Neural cell (in vitro differentiated cells): ENCODE data around the gene ADM2. TPM values are rescaled to one million over a fixed set of nuclear protein-coding genes. Genes with fewer than 3 reads are reported as not detected.
A peak's percentile ranks its signal among the peaks of the same experiment; 100 is the strongest.

ENCODE experiments used
- H2AFZ ChIP-seq: fragments of 200-600, 300-800 bp; sonication (generic), shearing (Covaris generic); 2 replicates; pipeline ENCODE4 v1.6.0; 2014; ENCODE audit warnings: low read depth, mild to moderate bottlenecking, antibody characterized with exemption, low read length, moderate library complexity
- H3F3A ChIP-seq: fragments of 200-600 bp; shearing (Covaris generic); 2 replicates; pipeline ENCODE4 v1.6.1; 2016; ENCODE audit warnings: mild to moderate bottlenecking, moderate library complexity, mixed read lengths, antibody characterized with exemption, low read length; ENCODE audit not compliant: insufficient read depth, poor library complexity, severe bottlenecking
- H3K27ac ChIP-seq: fragments of 200-600, 300-800 bp; sonication (generic), shearing (Covaris generic); 2 replicates; pipeline ENCODE4 v1.5.1; 2014; ENCODE audit warnings: mild to moderate bottlenecking, low read length, moderate library complexity
- H3K27me3 ChIP-seq: fragments of 300-800, 200-600 bp; sonication (generic), shearing (Covaris generic); 2 replicates; pipeline ENCODE4 v1.6.0; 2014; ENCODE audit warnings: mild to moderate bottlenecking, low read depth, low read length, moderate library complexity; ENCODE audit not compliant: insufficient read depth
- H3K36me3 ChIP-seq: fragments of 300-800, 200-600 bp; sonication (generic), shearing (Covaris generic); 2 replicates; pipeline ENCODE4 v1.5.1; 2014; ENCODE audit warnings: mild to moderate bottlenecking, antibody characterized with exemption, low read length, moderate library complexity; ENCODE audit not compliant: insufficient read depth
- H3K4me2 ChIP-seq: fragments of 300-800, 200-600 bp; sonication (generic), shearing (Covaris generic); 2 replicates; pipeline ENCODE4 v1.6.0; 2014; ENCODE audit warnings: mild to moderate bottlenecking, low read length
- H3K4me3 ChIP-seq: fragments of 300-800, 200-600 bp; sonication (generic), shearing (Covaris generic); 2 replicates; pipeline ENCODE4 v1.5.1; 2014; ENCODE audit warnings: mild to moderate bottlenecking, low read length, moderate library complexity
- H3K79me2 ChIP-seq: fragments of 200-600 bp; shearing (Covaris generic); replicated peaks from 2 replicates; pipeline ENCODE4 v1.6.0; 2014; ENCODE audit warnings: mild to moderate bottlenecking, low read length, moderate library complexity; ENCODE audit not compliant: insufficient read depth
- H3K9ac ChIP-seq: fragments of 300-800, 200-600 bp; sonication (generic), shearing (Covaris generic); 2 replicates; pipeline ENCODE4 v1.6.1; 2016; ENCODE audit warnings: mild to moderate bottlenecking, low read length, mixed read lengths
- H3K9me2 ChIP-seq: fragments of 200-600 bp; shearing (Covaris generic); 2 replicates; pipeline ENCODE4 v1.6.1; 2016; ENCODE audit warnings: mild to moderate bottlenecking, low read length, mixed read lengths; ENCODE audit not compliant: insufficient read depth
- H3K9me3 ChIP-seq: fragments of 200-600, 300-800 bp; sonication (generic), shearing (Covaris generic); 2 replicates; pipeline ENCODE4 v1.6.1; 2016; ENCODE audit warnings: mild to moderate bottlenecking, mixed run types, low read length, moderate library complexity, mixed read lengths
- H4K20me1 ChIP-seq: fragments of 200-600 bp; shearing (Covaris generic); 2 replicates; pipeline ENCODE4 v1.6.1; 2016; ENCODE audit warnings: mild to moderate bottlenecking, mixed run types; ENCODE audit not compliant: insufficient read depth
- CTCF ChIP-seq: fragments of 450-650 bp; IDR thresholded peaks from 2 replicates; pipeline ENCODE4 v1.5.1; 2014; ENCODE audit warnings: antibody characterized with exemption, mild to moderate bottlenecking, moderate library complexity; ENCODE audit not compliant: poor library complexity, severe bottlenecking
- EP300 ChIP-seq: fragments of 450-650 bp; conservative IDR thresholded peaks from 2 replicates; pipeline ENCODE4 v1.6.1; 2014; ENCODE audit warnings: antibody characterized with exemption, mild to moderate bottlenecking, moderate library complexity; ENCODE audit not compliant: poor library complexity, severe bottlenecking
- EZH2 ChIP-seq: fragments of 200-600, 300-800 bp; shearing (Covaris generic), sonication (generic); IDR thresholded peaks from 2 replicates; pipeline ENCODE4 v1.6.1; 2014; ENCODE audit warnings: antibody characterized with exemption, low read length, borderline replicate concordance, mild to moderate bottlenecking; ENCODE audit not compliant: insufficient read depth, poor library complexity, severe bottlenecking
- MXI1 ChIP-seq: fragments of 450-650 bp; conservative IDR thresholded peaks from 2 replicates; pipeline ENCODE4 v1.6.1; 2014; ENCODE audit warnings: antibody characterized with exemption, mild to moderate bottlenecking; ENCODE audit not compliant: poor library complexity, severe bottlenecking
- POLR2AphosphoS5 ChIP-seq: IDR thresholded peaks from 2 replicates; pipeline ENCODE4 v1.6.1; 2012
- RAD21 ChIP-seq: fragments of 450-650 bp; conservative IDR thresholded peaks from 2 replicates; pipeline ENCODE4 v1.6.1; 2014; ENCODE audit warnings: antibody characterized with exemption, mild to moderate bottlenecking, moderate library complexity
- SMC3 ChIP-seq: fragments of 450-650 bp; conservative IDR thresholded peaks from 2 replicates; pipeline ENCODE4 v1.6.1; 2014; ENCODE audit warnings: antibody characterized with exemption, mild to moderate bottlenecking, moderate library complexity; ENCODE audit not compliant: poor library complexity
- TAF1 ChIP-seq: IDR thresholded peaks from 2 replicates; pipeline ENCODE4 v1.6.1; 2012; ENCODE audit warnings: low read depth
- polyA plus RNA-seq: library from polyadenylated mRNA; depleted of rRNA; stranded (reverse); fragments of >200 nt; gene quantifications from 2 replicates; pipeline ENCODE4 v1.2.3, GENCODE V29; 2014
- TF ChIP-seq, protein P1 (sequence below): IDR thresholded peaks from 2 replicates; pipeline ENCODE4 v1.6.1; 2012; ENCODE audit warnings: borderline replicate concordance

The ADM2 gene
- polyA plus RNA-seq, 1 donor from 2014 or later = not detected

- Histone ChIP-seq H3K9me3 (no peaks in the 10 kb centered on the region), H3K9me2 (no peaks in the 10 kb centered on the region), H4K20me1 (no peaks in the 10 kb centered on the region), H3K4me2 (no peak overlapping the region), H3K79me2 (no peaks in the 10 kb centered on the region), H3K27me3 (no peaks in the 10 kb centered on the region), H3K36me3 (no peaks in the 10 kb centered on the region), H3K9ac (no peak overlapping the region), H3K4me3 (no peak overlapping the region), H2AFZ (no peak overlapping the region), H3K27ac (no peak overlapping the region), H3F3A (no peaks in the 10 kb centered on the region)
- TF ChIP-seq CTCF (no peak), MXI1 (no peak), RAD21 (no peak), SMC3 (no peak), EP300 (no peak), EZH2 (no peak), POLR2AphosphoS5 (no peak), TAF1 (no peak)
- TF ChIP-seq, protein P1, sequence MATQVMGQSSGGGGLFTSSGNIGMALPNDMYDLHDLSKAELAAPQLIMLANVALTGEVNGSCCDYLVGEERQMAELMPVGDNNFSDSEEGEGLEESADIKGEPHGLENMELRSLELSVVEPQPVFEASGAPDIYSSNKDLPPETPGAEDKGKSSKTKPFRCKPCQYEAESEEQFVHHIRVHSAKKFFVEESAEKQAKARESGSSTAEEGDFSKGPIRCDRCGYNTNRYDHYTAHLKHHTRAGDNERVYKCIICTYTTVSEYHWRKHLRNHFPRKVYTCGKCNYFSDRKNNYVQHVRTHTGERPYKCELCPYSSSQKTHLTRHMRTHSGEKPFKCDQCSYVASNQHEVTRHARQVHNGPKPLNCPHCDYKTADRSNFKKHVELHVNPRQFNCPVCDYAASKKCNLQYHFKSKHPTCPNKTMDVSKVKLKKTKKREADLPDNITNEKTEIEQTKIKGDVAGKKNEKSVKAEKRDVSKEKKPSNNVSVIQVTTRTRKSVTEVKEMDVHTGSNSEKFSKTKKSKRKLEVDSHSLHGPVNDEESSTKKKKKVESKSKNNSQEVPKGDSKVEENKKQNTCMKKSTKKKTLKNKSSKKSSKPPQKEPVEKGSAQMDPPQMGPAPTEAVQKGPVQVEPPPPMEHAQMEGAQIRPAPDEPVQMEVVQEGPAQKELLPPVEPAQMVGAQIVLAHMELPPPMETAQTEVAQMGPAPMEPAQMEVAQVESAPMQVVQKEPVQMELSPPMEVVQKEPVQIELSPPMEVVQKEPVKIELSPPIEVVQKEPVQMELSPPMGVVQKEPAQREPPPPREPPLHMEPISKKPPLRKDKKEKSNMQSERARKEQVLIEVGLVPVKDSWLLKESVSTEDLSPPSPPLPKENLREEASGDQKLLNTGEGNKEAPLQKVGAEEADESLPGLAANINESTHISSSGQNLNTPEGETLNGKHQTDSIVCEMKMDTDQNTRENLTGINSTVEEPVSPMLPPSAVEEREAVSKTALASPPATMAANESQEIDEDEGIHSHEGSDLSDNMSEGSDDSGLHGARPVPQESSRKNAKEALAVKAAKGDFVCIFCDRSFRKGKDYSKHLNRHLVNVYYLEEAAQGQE = no peak
These were observed 39.8 kb upstream of the ADM2 start for GRCh38 chr22:50441428-50441993.

- Histone ChIP-seq H3K79me2 (no peaks in the 10 kb centered on the region), H3K27me3 (no peaks in the 10 kb centered on the region), H3F3A (no peaks in the 10 kb centered on the region), H3K9me2 (no peaks in the 10 kb centered on the region), H3K27ac (no peak overlapping the region), H4K20me1 (no peaks in the 10 kb centered on the region), H3K9ac (no peak overlapping the region), H3K36me3 (no peaks in the 10 kb centered on the region), H3K4me3 (no peak overlapping the region), H3K9me3 (no peaks in the 10 kb centered on the region), H3K4me2 (no peak overlapping the region), H2AFZ (no peak overlapping the region)
- peak; percentile 20 for TF ChIP-seq POLR2AphosphoS5
- TF ChIP-seq SMC3 = no peak
- TF ChIP-seq, protein P1 = no peak
These were observed 38.1 kb upstream of the ADM2 start for GRCh38 chr22:50443197-50443596.
